HG02798 (cell line): ENCODE results near the gene SYNPO.

Experiments
- ATAC-seq: cut with Tn5 transposase; IDR thresholded peaks from one replicate; pipeline ENCODE4 v1.9.1; 2021; ENCODE audit warnings: mild to moderate bottlenecking; ENCODE audit not compliant: unreplicated experiment, poor library complexity

SYNPO gene

DNA sequence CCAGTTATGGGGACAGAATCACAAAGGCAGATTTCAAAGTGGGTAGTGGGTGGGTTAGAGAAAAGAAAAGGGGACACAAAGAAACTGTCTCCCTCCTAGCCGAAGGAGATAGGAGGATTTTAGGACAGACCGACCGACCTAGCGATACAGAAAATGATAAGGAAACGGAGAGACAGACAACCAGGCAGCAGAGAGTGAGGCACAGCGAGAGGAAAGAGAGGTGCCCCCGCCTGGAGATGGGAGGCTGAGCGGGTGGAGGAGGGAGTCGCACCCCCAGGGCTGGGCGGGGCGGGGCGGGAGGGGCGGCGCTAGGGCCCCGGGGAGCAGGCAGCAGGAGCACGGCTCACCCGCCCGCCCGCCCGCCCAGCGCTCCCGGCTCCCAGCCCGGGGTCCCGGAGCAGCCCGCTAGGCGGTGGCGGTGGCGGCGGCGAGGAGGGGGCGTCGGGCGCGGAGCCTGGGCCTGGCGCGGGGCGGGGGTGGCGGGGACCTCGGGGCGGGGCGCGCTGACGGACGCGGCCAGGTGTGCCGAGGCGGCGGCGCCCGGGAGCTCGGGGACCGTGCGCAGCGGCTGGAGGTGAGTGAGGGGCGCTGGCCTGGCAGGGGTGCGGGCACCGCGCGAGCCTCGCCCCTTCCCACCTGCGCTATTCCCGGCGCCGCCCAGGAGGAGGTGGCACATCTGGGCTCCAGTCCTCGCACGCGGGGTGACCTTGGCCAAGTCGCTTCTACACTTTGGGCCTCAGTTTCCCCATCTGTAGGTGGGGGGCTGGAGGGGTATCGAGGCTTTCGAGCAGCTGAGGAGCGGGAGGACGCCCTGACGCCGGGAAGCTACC is 15.9 kb upstream of the SYNPO start:
- no peak for ATAC-seq

DNA sequence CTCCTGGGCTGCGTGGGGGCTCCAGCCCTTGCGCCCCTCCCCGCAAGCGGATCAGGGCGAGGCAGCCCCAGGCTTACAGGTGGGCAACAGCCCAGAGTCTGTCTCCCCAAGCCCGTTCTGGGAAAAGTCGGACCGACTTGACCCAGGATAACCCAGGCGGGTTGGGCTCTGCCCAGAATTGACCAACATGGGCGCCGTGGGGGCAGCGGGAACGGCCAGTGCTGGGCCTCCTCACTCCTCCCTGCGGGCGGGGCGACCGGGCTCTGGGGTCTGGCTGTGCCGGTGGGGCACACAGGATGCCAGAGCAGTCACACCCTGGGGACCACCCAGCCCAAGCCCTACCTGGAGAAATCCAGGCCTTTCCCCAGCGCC is 15.3 kb upstream of the SYNPO start:
- no peak for ATAC-seq

DNA sequence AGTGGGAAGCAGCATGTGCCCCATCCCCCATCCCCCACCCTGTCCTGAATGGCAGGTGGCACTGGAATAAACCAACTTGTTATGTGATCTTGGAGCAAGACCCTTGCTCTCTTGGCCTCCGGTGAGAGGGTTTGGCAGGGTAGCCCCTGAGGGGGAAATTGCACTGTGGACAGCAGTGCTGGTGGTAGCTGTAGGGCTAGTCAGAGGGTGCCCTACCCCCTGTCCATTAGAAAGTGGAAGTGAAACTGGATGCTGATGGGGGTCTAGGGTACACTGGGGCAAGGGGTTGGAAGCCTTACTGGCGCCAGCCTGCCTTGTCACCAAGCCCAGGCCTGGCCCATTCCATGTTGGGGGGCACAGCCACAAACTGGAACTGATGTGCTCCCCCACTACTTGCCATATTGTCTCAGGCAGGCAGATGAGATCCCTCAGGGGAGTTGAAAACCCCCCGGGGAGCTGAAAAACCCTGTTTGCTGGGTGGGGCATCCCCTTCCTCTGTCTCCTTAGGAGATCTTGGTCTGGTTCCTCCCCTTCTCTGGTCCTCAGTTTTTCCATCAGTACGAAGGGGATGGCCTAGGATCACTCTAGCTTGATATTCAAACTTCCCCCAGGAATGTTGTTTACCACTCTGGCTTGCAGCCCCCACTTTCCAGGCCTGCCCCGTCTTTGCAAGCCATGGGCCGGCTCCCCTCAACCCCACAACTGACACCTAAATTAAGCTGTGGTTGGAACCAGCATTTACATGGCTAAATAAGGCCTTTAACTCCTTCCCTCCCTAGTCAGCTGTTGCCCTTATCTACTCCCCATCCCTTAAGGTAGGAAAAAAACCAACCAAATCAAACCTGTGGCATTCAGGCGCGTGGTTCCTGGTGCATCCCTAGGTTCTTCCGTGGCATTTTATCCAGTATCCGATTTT is 14.4 kb upstream of the SYNPO start:
- peak; percentile 60 for ATAC-seq

DNA sequence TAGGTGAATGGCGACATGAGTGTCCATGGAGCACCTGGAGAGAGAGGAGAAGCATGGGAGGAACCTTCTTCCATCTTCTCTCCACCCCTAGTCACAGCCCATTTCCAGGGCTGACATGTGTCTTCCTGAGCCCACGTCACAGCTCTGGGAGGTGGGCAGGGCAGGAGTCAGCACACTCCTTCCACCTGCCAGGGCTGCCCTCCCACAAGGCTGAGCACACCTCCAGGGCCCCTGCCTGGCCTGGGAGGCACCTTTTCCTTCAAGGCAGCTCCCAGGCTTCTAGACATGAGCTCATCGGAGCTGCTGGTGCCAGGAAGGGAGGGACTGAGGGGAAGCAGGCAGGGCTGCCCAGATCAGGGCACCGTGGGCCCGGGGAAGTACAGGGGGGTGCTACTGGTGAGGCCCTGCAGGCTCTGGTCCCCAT is 13.6 kb upstream of the SYNPO start:
- no peak for ATAC-seq

DNA sequence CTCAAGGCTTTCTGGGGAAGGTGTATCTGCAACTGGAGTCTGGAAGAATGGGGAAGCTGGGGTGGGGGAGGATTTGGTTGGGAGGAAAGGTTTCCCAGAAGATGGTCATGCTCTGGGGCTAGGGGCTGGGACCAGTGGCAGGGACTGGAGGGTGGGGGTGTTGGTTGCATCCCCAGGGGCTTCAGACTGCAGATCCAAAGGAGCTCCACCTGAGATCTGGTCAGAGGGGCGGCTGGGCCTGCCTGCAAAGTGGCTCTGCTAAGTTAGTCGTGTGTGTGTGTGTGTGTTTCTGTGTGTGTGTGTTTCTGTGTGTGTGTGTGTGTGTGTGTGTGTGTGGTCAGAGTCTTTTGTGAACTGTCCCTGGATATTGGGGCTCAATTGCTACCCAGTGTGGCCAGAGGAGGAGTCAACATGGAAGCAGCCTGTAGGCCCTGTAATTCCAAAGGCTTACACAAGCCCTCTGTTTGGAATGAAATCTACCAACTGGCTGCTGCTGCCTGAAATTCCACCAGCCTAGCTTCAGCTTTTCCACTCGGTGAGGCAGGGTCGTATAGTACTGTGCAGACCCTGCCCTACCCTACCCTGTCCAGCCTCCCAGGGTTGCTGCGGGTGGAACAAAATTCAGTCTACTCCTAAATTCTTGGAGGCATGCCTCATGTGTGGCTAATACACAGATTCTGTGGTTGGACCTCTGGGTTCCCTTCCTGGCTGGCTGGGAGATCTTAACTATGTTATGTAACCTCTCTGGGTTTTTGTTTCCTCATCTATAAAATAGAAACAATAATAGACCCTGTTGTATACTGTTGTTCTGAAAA is 12.5 kb upstream of the SYNPO start:
- no peak for ATAC-seq

DNA sequence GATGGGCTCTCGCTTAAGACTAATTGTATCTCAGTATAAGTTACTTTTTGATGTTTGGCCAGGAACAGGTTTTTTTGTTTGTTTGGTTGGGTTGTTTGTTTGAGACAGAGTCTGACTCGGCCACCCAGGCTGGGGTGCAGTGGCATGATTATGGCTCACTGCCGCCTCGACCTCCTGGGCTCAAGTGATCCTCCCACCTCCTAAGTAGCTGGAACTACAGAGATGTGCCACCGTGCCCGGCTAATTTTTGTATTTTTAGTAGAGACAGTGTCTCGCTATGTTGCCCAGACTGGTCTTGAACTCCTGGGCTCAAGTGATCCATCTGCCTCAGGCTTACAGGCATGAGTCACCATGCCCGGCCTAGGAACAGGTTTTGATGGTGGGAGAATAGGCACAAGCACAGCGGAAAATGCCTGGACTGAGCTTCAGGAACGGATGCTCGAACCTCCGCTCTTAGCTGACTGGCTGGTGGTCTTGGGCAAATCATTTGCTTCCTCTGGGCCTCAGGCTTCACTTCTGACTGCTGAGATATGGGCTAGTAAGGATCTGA is 11.4 kb upstream of the SYNPO start:
- ATAC-seq = no peak

DNA sequence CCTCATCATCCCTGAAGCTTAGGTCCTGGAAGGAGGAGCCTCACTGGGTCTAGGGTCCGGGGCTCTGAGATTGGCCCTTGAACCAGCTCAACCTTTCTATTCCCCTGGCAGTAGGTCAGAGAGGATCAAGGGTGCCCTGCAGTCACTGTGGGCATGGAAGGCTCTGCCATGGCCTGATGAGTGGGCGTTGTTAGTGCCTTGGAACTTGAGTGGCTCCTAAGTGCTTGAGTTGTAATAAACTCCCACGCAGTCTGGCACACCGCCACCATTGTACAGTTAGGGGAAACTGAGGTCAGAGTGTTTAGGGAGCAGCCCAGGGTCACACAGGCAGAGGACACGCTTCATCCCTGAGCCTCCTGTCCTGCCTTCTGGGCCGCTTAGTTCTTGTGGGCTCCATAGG is 10.4 kb upstream of the SYNPO start:
- ATAC-seq = no peak

DNA sequence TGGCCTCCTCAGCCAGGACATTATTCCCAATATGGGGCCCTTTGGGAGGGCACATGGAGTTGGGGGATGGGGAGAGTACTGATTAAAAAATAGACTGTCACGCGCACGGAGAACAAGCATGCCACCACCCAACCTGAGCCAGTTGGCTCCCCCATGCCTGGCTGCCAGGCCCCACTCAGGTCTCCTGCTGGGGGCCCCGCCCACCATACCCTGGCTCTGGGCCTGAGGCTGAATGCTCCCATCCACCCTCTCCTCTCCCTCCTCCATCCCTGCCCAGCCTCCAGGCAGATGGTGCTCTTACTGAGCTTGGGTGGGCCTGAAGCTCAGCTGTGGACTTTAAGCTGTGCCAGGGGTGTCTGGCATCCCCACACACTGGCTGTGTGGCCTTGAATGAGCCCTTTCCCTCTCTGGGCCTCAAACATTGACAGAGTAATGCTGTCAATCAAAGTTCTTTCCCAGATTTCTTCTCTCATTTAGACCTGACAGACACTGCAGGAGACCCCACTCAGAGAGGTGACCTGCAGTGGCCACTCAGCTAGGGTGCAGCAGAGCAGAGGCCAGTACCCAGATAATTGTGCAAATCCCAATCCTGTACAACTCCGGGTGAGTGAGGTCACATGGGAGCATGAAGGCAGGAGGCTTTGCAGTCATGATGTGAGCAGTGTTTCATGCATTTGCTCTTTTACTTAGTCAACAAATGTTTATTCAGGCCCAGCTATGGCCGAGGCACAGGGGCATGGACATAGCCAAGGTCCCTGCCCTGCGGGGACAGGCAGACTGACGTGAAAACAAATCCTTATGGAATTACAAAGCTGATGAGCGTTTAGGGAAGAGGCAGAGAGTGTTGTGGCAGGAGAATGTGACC is 9.8 kb upstream of the SYNPO start:
- no peak for ATAC-seq

DNA sequence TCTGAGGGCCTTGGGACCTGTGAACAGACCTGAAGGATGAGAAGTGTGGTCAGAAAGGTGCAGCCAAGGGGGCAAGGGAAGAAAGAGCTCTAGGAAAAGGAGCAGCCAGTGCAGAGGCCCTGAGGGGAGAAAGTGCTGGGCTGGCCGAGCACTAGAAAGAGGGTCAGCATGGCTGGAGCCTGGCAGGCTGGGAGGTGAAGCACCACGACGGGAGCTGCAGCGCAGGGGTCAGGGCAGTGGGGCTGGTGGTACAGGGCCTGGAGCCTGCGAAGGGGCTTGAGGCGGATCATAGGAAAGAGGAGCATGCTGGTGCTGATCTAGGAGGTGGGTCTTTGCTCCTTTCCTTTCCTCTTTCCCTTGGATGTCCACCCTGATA is 9.1 kb upstream of the SYNPO start:
- ATAC-seq = no peak

DNA sequence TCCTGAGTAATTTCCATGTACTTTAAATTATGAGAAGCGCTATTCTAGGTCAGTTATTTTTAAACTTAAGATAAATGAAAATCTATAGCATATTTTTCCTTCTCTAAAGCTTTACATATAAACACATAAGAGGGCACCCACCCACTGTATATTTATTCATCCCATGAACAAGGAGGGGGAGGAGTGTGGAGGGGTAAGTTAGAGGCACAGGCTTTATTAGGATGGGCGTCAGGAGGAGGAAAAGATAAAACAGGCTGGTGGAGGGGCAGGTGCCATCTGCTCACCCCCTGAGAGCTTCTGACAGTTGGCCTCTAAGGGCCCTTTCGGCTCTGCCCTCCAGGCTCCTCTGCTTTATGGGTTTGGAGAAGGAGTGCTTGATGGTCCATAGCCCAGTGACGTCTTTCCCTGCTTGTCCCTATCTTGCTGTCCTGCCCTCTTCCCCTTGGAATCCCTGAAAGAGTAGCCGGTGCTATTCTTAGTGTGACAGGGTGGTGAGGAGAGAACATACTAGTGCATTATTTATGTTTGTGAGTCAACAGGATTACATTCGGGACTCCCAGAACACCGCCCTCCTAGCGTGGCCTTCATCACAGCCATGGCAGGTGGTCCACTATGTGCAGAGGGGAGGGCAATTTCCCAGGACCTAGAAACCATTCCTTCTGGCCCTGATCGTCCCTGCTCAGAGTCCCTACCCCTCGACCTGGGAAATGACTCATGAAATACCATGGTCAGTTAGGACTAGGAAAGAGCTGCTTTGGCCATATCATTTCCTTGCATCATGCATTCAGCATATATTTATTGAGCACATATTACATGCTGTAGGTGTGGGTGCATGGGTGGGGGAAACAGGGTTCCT is 7.9 kb upstream of the SYNPO start:
- ATAC-seq = no peak

DNA sequence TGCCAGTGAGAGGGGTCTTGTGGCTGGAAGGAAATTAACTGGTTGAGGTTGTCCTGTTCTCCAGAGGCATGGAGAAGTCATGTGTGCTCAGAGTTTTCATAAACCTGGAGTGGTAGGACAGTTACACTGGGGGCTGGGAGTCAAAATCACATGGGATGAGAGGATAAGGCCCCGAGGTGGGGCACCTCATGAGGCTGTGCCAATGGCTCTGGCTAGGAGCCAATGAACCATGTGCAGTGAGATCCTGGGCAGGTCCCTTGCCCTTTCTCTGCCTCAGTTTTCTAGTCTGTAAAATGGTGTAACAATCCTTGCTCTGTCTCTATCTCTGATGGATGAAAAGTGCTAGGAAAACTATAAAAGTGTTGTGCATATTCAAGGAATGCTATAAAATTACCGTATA is 7.0 kb upstream of the SYNPO start:
- ATAC-seq = no peak

DNA sequence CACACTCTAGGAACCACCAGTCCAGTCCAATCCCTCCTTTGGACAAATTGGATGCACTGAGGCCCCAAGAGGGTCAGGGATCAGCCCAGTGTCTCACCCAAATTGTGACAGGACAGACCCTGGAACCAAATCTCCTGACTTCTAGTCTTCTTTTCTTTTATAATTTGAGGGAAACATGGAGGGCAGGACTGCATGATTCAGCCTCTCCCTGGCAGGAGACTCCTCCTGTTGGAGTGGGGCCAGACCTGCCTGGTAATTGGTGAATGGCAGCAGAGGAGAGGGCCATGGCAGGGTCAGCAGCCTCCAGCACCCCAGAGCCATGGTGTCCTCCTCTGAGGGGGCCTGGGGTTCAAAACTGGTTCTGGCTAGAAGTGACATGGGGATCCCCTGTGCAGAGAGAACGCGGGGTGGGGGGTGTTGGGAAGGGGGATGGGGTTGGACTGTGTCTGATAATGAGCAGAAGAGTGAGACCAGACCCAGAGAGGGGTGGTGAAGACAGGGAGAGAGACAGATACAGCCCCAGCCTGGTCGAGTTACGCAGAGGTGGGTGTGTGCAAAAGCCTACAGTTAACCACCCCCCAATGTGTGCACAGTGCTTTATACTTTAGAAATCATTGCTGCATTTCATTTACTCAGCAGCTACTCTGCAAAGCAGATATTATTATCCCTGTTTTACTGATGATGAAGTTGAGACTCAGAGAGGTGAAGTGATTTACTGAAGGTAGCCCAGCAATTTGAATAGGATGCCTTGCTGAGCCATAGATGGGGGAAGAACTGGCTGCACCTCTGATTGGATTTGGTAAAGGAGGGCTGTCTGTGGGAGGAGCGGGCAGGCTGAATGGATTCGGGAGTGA is 3.8 kb upstream of the SYNPO start:
- ATAC-seq = no peak

DNA sequence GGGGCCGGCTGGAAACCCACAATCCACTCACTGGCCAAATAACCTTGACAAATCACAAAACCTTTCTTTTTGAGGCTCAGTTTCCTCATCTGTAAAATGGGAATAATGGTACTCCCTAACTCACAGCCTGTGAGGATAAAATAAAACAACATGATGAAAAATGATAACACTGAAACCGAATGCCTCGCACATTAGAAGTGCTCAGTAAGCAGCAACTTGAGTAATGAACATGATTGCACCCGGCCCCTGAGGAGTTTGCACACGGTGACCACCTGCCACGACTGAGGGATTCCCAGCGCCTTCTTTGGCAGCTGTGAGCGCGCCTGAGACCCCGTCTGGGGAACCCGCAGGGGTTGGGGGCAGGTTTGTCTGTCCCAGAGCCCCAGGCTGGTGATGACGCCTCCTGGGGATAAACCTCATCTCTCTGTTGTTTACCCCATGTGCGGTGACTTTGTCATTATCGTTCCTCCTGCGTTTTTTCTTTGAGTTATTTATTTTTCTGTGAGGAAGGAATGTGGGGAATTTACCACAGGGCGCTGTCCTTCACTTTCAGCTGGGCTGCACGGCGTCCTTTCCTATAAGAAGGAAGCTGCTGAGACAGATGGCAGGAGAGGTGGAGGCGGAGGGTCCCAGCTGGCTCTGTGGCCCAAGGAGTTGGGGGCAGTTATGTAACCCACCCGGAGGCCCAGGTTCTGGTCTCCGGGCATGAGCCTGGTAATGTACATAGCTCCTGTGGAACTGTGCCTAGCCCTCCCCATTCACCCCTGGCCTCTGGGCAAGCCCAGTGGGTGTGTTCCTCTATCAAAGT is 3.0 kb upstream of the SYNPO start:
- ATAC-seq = no peak

DNA sequence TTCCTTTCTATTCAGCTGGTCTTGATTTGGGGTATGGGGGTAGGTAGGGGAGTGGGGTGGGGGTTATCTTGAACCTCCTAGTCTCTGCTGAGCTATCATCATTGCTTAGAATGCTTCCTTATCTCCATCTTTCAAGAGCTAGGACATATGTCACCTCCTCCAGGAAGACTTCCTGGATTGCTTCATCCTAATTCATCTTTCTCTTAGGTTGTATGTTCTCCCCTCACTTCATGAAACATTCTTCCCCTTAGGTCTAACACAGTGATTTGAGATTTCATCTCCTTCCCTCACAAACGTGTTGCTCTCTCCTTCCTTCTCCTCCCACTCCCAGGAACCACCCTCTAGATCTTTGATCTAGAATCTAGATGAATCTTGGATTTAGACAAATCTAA is 2.4 kb upstream of the SYNPO start:
- ATAC-seq = no peak

DNA sequence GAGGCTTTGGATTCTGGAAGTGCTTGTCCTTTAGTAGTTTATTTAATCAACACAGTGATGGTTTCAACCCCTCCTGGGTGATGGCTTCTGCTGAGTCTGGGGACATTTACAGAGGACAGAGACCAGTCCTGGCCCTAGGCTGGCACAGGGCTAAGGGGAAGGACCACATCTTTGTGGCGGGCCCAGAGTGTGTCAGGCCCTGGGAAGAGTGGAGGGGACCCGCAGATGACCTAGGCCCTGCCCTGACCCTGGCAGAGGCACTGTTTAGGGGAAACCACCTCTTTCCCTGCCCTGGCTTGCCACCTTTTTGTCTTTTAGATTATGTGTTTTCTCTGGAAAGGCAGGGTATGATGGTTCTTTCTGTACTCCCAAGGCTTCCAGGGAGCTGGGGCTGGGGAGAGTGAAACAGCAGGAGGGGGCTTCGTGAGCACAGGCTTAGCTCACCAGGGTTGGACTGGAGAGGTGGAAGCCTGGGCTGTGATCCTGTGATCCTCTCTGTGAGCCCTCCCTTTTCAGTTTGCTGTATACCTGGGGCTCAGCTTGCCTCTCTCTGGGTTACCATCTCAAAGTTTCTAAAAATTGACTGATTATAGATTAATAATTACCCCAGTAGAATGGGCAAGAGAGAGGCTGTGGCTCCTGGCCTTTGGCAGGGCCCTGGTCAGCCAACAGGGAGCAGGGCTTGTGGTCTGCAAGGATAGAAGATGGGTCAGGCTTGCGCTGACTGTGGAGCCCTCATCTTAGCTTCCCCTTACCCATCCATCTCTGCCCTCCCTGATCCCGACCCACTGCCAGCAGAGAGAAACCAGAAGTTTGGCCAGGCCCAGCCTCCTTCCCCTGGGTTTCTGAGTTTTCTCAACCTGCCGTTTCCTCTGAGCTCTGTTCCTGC is 1.7 kb upstream of the SYNPO start:
- no peak for ATAC-seq

DNA sequence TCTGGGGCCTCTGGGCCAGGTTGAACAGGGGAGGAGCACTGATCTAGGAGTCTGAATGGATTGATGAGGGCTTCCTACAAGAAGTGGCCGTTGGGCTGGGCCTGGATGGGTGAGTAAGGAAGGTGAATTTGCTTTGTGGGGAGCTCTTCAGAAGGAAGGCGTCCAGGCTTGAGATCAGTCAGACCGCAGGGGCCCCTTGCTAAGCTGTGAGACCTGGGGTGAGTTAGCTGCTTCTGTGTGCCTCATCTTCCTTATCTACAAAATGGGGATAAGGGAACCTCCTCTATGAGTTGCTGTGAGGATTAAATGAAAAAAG is 1.1 kb upstream of the SYNPO start:
- no peak for ATAC-seq
